ENCODE data around the gene UBE3D.
"Not testable (repeated sequence)": the region's sequence is repeated elsewhere in the genome, so short reads cannot be mapped to it uniquely, and the experiment has no call there.

GRCh38 chr6:82856077-82856476, 209.6 kb downstream of the UBE3D start:
- TF ChIP-seq, protein P1, sequence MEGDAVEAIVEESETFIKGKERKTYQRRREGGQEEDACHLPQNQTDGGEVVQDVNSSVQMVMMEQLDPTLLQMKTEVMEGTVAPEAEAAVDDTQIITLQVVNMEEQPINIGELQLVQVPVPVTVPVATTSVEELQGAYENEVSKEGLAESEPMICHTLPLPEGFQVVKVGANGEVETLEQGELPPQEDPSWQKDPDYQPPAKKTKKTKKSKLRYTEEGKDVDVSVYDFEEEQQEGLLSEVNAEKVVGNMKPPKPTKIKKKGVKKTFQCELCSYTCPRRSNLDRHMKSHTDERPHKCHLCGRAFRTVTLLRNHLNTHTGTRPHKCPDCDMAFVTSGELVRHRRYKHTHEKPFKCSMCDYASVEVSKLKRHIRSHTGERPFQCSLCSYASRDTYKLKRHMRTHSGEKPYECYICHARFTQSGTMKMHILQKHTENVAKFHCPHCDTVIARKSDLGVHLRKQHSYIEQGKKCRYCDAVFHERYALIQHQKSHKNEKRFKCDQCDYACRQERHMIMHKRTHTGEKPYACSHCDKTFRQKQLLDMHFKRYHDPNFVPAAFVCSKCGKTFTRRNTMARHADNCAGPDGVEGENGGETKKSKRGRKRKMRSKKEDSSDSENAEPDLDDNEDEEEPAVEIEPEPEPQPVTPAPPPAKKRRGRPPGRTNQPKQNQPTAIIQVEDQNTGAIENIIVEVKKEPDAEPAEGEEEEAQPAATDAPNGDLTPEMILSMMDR (IDR thresholded peaks at IDR 0.05; ENCODE audit: insufficient read depth, low read length) = not testable (repeated sequence)
- not testable (repeated sequence) for TF ChIP-seq POLR2AphosphoS5 (IDR thresholded peaks at IDR 0.05; ENCODE audit: low read depth)
